Measurements from ENCODE around the gene DGKB.

The DGKB gene

DNA sequence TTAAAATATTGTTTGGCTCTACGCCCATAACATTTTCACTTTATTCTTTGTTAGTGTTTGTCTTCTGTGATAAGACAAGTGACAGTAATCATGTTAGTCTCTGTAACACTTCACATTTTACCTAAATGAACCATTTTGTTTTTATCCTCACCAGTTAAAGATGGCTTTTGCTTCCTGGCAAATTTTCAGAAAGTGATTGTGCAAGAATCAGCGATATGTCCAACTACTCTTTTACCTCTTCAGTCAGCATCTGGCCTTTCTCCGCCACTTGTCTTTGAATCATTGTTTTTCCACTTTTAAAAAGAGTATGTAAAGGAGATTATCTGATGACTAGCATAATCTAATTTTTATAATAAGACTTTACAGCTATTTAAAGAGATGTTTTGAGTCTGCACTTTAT lies 3.5 kb downstream of the DGKB start:
- H2BK120ac ChIP-seq (ENCODE audit: low read depth, low read length): no peak overlapping the region
- no peak overlapping the region for H2BK15ac ChIP-seq (ENCODE audit: low read depth, poor library complexity, severe bottlenecking)
- no peak overlapping the region for H3K4me2 ChIP-seq (ENCODE audit: low read length, poor library complexity, severe bottlenecking)
- H3K4me1 ChIP-seq (ENCODE audit: control insufficient read depth, insufficient read depth, low read depth, low read length): peaks cover 8% of the 10 kb centered on the region
- no peak overlapping the region for H3K27ac ChIP-seq (ENCODE audit: low read length, poor library complexity, severe bottlenecking)
- H3K14ac ChIP-seq (ENCODE audit: low read length in 2 of 2): no peak overlapping the region
- H4K91ac ChIP-seq (ENCODE audit: low read length): no peak overlapping the region
- H2AK5ac ChIP-seq (ENCODE audit: low read length, severe bottlenecking): no peak overlapping the region
- WGBS: no CpG with 5 or more reads among the region's 3 CpGs
- H3K79me1 ChIP-seq (replicated peaks; ENCODE audit: low read length, poor library complexity, severe bottlenecking): no peaks in the 10 kb centered on the region
- H3K27me3 ChIP-seq (ENCODE audit: control insufficient read depth in 1 of 2, insufficient read depth in 1 of 2, low read length in 2 of 2): peaks cover 0 to 10% of the 10 kb centered on the region in 2 experiments
- peak; percentile 11 for DNase-seq
- no peak overlapping the region for H3K23ac ChIP-seq (ENCODE audit: low read length in 2 of 2)
- no peaks in the 10 kb centered on the region for H3K36me3 ChIP-seq (ENCODE audit: control insufficient read depth in 1 of 2, insufficient read depth in 2 of 2, low read depth in 1 of 2, low read length in 2 of 2)
- no peak overlapping the region for H4K8ac ChIP-seq (ENCODE audit: low read length)
- H3K4me3 ChIP-seq (ENCODE audit: insufficient read depth in 1 of 2, low read depth in 1 of 2, low read length in 2 of 2): no peak overlapping the region
- H2BK5ac ChIP-seq (ENCODE audit: low read depth, low read length, poor library complexity, severe bottlenecking): no peak overlapping the region
- no peak overlapping the region for H3K4ac ChIP-seq (ENCODE audit: low read depth in 1 of 2, low read length in 2 of 2)
- no peak overlapping the region for H3K9ac ChIP-seq (ENCODE audit: low read length)
- no peak overlapping the region for H2BK12ac ChIP-seq (ENCODE audit: low read length in 2 of 2)
- H3K18ac ChIP-seq (ENCODE audit: low read depth in 1 of 2, low read length in 2 of 2): no peak overlapping the region
- no peak overlapping the region for H2AFZ ChIP-seq (ENCODE audit: low read depth, low read length)
- H3K9me3 ChIP-seq (ENCODE audit: control insufficient read depth, low read length): no peaks in the 10 kb centered on the region

DNA sequence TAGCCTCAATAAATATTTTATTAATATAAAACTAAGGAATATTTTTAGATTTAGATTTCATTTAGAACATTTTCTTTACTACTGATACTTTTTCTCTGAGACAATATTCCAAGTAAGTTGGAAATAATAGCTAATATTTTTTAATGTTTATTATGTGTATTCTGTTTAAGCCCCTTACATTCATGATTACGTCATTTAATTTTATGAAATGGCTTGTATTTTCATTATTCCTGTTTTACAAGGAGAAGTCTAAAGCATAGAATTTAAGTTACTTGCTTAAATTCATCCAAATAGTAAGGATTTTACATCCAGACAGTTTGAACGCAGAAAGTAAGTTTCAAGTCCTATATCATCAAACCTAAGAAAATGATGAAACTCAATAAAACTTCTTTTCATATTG lies 6.1 kb downstream of the DGKB start:
- Histone ChIP-seq H3K4me3 (ENCODE audit: insufficient read depth in 1 of 2, low read depth in 1 of 2, low read length in 2 of 2) (no peak overlapping the region), H2BK5ac (ENCODE audit: low read depth, low read length, poor library complexity, severe bottlenecking) (no peak overlapping the region), H3K9ac (ENCODE audit: low read length) (no peak overlapping the region), H4K91ac (ENCODE audit: low read length) (no peak overlapping the region), H2AFZ (ENCODE audit: low read depth, low read length) (no peak overlapping the region), H2BK120ac (ENCODE audit: low read depth, low read length) (no peak overlapping the region), H2BK12ac (ENCODE audit: low read length in 2 of 2) (no peak overlapping the region), H3K18ac (ENCODE audit: low read depth in 1 of 2, low read length in 2 of 2) (no peak overlapping the region), H3K14ac (ENCODE audit: low read length in 2 of 2) (no peak overlapping the region), H3K23ac (ENCODE audit: low read length in 2 of 2) (no peak overlapping the region), H3K79me1 (replicated peaks; ENCODE audit: low read length, poor library complexity, severe bottlenecking) (no peaks in the 10 kb centered on the region), H2BK15ac (ENCODE audit: low read depth, poor library complexity, severe bottlenecking) (no peak overlapping the region), H3K4me1 (ENCODE audit: control insufficient read depth, insufficient read depth, low read depth, low read length) (no peaks in the 10 kb centered on the region), H3K4me2 (ENCODE audit: low read length, poor library complexity, severe bottlenecking) (no peak overlapping the region), H3K27me3 (ENCODE audit: control insufficient read depth in 1 of 2, insufficient read depth in 1 of 2, low read length in 2 of 2) (no peaks in the 10 kb centered on the region), H3K9me3 (ENCODE audit: control insufficient read depth, low read length) (no peaks in the 10 kb centered on the region), H4K8ac (ENCODE audit: low read length) (no peak overlapping the region), H2AK5ac (ENCODE audit: low read length, severe bottlenecking) (no peak overlapping the region), H3K36me3 (ENCODE audit: control insufficient read depth in 1 of 2, insufficient read depth in 2 of 2, low read depth in 1 of 2, low read length in 2 of 2) (no peaks in the 10 kb centered on the region), H3K27ac (ENCODE audit: low read length, poor library complexity, severe bottlenecking) (no peak overlapping the region), H3K4ac (ENCODE audit: low read depth in 1 of 2, low read length in 2 of 2) (no peak overlapping the region)
- no peak for DNase-seq
- WGBS: no CpG with 5 or more reads among the region's 2 CpGs

DNA sequence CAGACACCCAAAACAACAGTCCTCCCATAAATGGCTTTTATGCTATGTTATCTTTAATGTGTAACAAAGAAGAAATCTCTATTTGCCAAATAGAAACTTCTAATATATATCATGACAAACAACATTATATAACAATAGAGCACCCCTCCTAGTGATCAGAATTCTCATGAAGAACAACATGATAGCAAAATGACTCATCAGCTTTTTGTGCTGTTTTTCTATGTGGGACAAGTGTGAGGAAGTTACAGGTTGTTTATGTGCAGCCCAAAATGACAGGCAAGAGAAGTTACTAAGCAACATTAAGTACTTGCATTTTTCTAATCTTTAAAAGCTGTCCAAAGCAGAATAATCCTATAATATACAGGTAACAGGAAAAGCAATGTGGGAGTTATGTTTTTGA lies 7.7 kb downstream of the DGKB start:
- Histone ChIP-seq H3K23ac (ENCODE audit: low read length in 2 of 2) (no peak overlapping the region), H3K4me3 (ENCODE audit: insufficient read depth in 1 of 2, low read depth in 1 of 2, low read length in 2 of 2) (no peak overlapping the region), H3K18ac (ENCODE audit: low read depth in 1 of 2, low read length in 2 of 2) (no peak overlapping the region), H3K79me1 (replicated peaks; ENCODE audit: low read length, poor library complexity, severe bottlenecking) (no peaks in the 10 kb centered on the region), H3K4me1 (ENCODE audit: control insufficient read depth, insufficient read depth, low read depth, low read length) (no peaks in the 10 kb centered on the region), H4K91ac (ENCODE audit: low read length) (no peak overlapping the region), H3K27ac (ENCODE audit: low read length, poor library complexity, severe bottlenecking) (no peak overlapping the region), H2AFZ (ENCODE audit: low read depth, low read length) (no peak overlapping the region), H2BK5ac (ENCODE audit: low read depth, low read length, poor library complexity, severe bottlenecking) (no peak overlapping the region), H3K36me3 (ENCODE audit: control insufficient read depth in 1 of 2, insufficient read depth in 2 of 2, low read depth in 1 of 2, low read length in 2 of 2) (no peaks in the 10 kb centered on the region), H2BK120ac (ENCODE audit: low read depth, low read length) (no peak overlapping the region), H3K27me3 (ENCODE audit: control insufficient read depth in 1 of 2, insufficient read depth in 1 of 2, low read length in 2 of 2) (no peaks in the 10 kb centered on the region), H3K9ac (ENCODE audit: low read length) (no peak overlapping the region), H2BK12ac (ENCODE audit: low read length in 2 of 2) (no peak overlapping the region), H3K9me3 (ENCODE audit: control insufficient read depth, low read length) (no peaks in the 10 kb centered on the region), H2AK5ac (ENCODE audit: low read length, severe bottlenecking) (no peak overlapping the region), H3K4me2 (ENCODE audit: low read length, poor library complexity, severe bottlenecking) (no peak overlapping the region), H2BK15ac (ENCODE audit: low read depth, poor library complexity, severe bottlenecking) (no peak overlapping the region), H3K14ac (ENCODE audit: low read length in 2 of 2) (no peak overlapping the region), H4K8ac (ENCODE audit: low read length) (no peak overlapping the region), H3K4ac (ENCODE audit: low read depth in 1 of 2, low read length in 2 of 2) (no peak overlapping the region)
- DNase-seq: peak; percentile 1

GRCh38 chr7:14892961-14893360 lies 9.6 kb downstream of the DGKB start:
- no peak overlapping the region for H3K27ac ChIP-seq (ENCODE audit: low read length, poor library complexity, severe bottlenecking)
- H3K14ac ChIP-seq (ENCODE audit: low read length in 2 of 2): no peak overlapping the region
- H2AFZ ChIP-seq (ENCODE audit: low read depth, low read length): no peak overlapping the region
- H4K91ac ChIP-seq (ENCODE audit: low read length): no peak overlapping the region
- no peak for DNase-seq
- H3K23ac ChIP-seq (ENCODE audit: low read length in 2 of 2): no peak overlapping the region
- no peak overlapping the region for H3K4me3 ChIP-seq (ENCODE audit: insufficient read depth in 1 of 2, low read depth in 1 of 2, low read length in 2 of 2)
- no peaks in the 10 kb centered on the region for H3K9me3 ChIP-seq (ENCODE audit: control insufficient read depth, low read length)
- no peak overlapping the region for H3K9ac ChIP-seq (ENCODE audit: low read length)
- H2AK5ac ChIP-seq (ENCODE audit: low read length, severe bottlenecking): no peak overlapping the region
- H3K27me3 ChIP-seq (ENCODE audit: control insufficient read depth in 1 of 2, insufficient read depth in 1 of 2, low read length in 2 of 2): no peaks in the 10 kb centered on the region
- H3K18ac ChIP-seq (ENCODE audit: low read depth in 1 of 2, low read length in 2 of 2): no peak overlapping the region
- no peaks in the 10 kb centered on the region for H3K4me1 ChIP-seq (ENCODE audit: control insufficient read depth, insufficient read depth, low read depth, low read length)
- no peak overlapping the region for H3K4me2 ChIP-seq (ENCODE audit: low read length, poor library complexity, severe bottlenecking)
- H3K36me3 ChIP-seq (ENCODE audit: control insufficient read depth in 1 of 2, insufficient read depth in 2 of 2, low read depth in 1 of 2, low read length in 2 of 2): no peaks in the 10 kb centered on the region
- WGBS: 98% methylated on average over 2 of the region's 2 CpGs
- no peak overlapping the region for H2BK5ac ChIP-seq (ENCODE audit: low read depth, low read length, poor library complexity, severe bottlenecking)
- H3K4ac ChIP-seq (ENCODE audit: low read depth in 1 of 2, low read length in 2 of 2): no peak overlapping the region
- no peak overlapping the region for H2BK15ac ChIP-seq (ENCODE audit: low read depth, poor library complexity, severe bottlenecking)
- no peak overlapping the region for H2BK12ac ChIP-seq (ENCODE audit: low read length in 2 of 2)
- no peaks in the 10 kb centered on the region for H3K79me1 ChIP-seq (replicated peaks; ENCODE audit: low read length, poor library complexity, severe bottlenecking)
- H2BK120ac ChIP-seq (ENCODE audit: low read depth, low read length): no peak overlapping the region
- H4K8ac ChIP-seq (ENCODE audit: low read length): no peak overlapping the region
